ENCODE results near the gene C1QTNF5.

- TF ChIP-seq REST (IDR thresholded peaks at IDR 0.05; ENCODE audit: low read depth) (no peak), POLR2A (IDR thresholded peaks at IDR 0.05; ENCODE audit: borderline replicate concordance, extremely low read depth, insufficient read depth, insufficient read length) (no peak), CTCF (IDR thresholded peaks at IDR 0.05 in 2 of 3, conservative IDR thresholded peaks at IDR 0.05 in 1 of 3; ENCODE audit: borderline replicate concordance in 1 of 3, insufficient read depth in 1 of 3, low read depth in 2 of 3, low read length in 2 of 3) (no peak), POLR2AphosphoS5 (IDR thresholded peaks at IDR 0.05; ENCODE audit: low read depth, low read length) (no peak), EZH2 (IDR thresholded peaks at IDR 0.05) (no peak), ZNF274 (IDR thresholded peaks at IDR 0.05; ENCODE audit: low read depth, low read length) (no peak)
Observed at GRCh38 chr11:119365071-119365591, 24.4 kb upstream of the C1QTNF5 start.
